ENCODE data around the gene AMACR.

The AMACR gene

GRCh38 chr5:34007621-34008600 is at the start of gene AMACR:
Gene AMACR (minus strand): TSS chr5:34008050. CDS start chr5:34008019, 31 bp downstream.
- Histone ChIP-seq H3K27me3 (replicated peaks; ENCODE audit: control insufficient read depth, insufficient read depth, low read length) (no peaks in the 10 kb centered on the region), H3K9me3 (ENCODE audit: control insufficient read depth, low read length) (no peaks in the 10 kb centered on the region), H3K4me1 (ENCODE audit: control insufficient read depth, insufficient read depth, low read length) (peaks cover 43% of the 10 kb centered on the region), H3K9ac (ENCODE audit: low read length) (peak within 1 kb of the TSS; percentile 93), H3K4me3 (ENCODE audit: low read length) (peak within 1 kb of the TSS; percentile 88), H3K36me3 (ENCODE audit: control insufficient read depth, insufficient read depth, low read length, severe bottlenecking) (peaks cover 16% of the 10 kb centered on the region)
- peak; percentile 95 for DNase-seq (ENCODE audit: low read depth)

DNA sequence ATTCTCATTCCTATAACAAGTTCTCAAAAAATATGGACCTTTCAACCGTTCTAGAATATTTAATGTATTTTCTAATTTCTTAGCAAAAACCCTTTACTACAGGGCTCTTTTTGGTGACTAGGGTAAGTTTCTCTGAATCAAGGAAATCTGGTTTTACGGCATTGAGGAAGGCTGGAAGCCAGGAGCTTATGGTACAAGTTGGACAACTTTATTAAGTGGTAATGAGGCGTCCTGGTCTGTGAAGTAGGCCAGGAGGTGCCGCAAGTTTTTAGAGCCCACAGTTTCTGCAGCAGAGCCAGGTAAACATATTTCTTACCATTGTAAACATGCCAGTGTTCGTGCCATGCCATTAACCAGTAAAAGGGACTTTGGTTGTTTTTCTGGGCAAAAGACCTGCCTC is 49.7 kb upstream of the AMACR start:
- no peak for DNase-seq (ENCODE audit: low read depth)
- Histone ChIP-seq H3K4me1 (ENCODE audit: control insufficient read depth, insufficient read depth, low read length) (peaks cover 27% of the 10 kb centered on the region), H3K36me3 (ENCODE audit: control insufficient read depth, insufficient read depth, low read length, severe bottlenecking) (no peaks in the 10 kb centered on the region), H3K9ac (ENCODE audit: low read length) (no peak overlapping the region), H3K4me3 (ENCODE audit: low read length) (no peak overlapping the region), H3K9me3 (ENCODE audit: control insufficient read depth, low read length) (no peaks in the 10 kb centered on the region), H3K27me3 (replicated peaks; ENCODE audit: control insufficient read depth, insufficient read depth, low read length) (no peaks in the 10 kb centered on the region)

GRCh38 chr5:34057118-34057517 is 49.3 kb upstream of the AMACR start:
- no peak overlapping the region for H3K4me3 ChIP-seq (ENCODE audit: low read length)
- no peaks in the 10 kb centered on the region for H3K36me3 ChIP-seq (ENCODE audit: control insufficient read depth, insufficient read depth, low read length, severe bottlenecking)
- H3K4me1 ChIP-seq (ENCODE audit: control insufficient read depth, insufficient read depth, low read length): peaks cover 27% of the 10 kb centered on the region
- DNase-seq (ENCODE audit: low read depth): no peak
- no peaks in the 10 kb centered on the region for H3K9me3 ChIP-seq (ENCODE audit: control insufficient read depth, low read length)
- no peaks in the 10 kb centered on the region for H3K27me3 ChIP-seq (replicated peaks; ENCODE audit: control insufficient read depth, insufficient read depth, low read length)
- H3K9ac ChIP-seq (ENCODE audit: low read length): no peak overlapping the region

DNA sequence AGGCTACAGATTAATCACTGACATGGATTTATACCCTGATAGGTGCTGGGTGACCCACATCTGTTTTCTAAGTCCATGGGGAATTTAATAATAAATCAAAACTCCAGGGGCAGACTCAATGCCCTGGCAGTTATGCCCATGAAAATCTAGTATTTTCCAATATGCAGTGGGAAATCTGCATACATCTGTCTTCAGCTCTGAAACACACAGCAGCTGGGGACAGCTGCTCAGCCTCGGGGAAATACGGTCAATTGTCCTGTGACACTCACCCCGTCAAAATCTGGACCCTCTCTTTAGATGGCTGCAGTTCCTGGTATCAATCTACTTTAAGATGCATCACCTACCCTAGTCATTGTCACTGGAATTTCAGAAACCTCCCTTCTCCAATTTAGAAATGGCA is 47.8 kb upstream of the AMACR start:
- Histone ChIP-seq H3K36me3 (ENCODE audit: control insufficient read depth, insufficient read depth, low read length, severe bottlenecking) (no peaks in the 10 kb centered on the region), H3K4me3 (ENCODE audit: low read length) (no peak overlapping the region), H3K27me3 (replicated peaks; ENCODE audit: control insufficient read depth, insufficient read depth, low read length) (no peaks in the 10 kb centered on the region), H3K9me3 (ENCODE audit: control insufficient read depth, low read length) (no peaks in the 10 kb centered on the region), H3K9ac (ENCODE audit: low read length) (no peak overlapping the region), H3K4me1 (ENCODE audit: control insufficient read depth, insufficient read depth, low read length) (peaks cover 28% of the 10 kb centered on the region)
- DNase-seq (ENCODE audit: low read depth): no peak

DNA sequence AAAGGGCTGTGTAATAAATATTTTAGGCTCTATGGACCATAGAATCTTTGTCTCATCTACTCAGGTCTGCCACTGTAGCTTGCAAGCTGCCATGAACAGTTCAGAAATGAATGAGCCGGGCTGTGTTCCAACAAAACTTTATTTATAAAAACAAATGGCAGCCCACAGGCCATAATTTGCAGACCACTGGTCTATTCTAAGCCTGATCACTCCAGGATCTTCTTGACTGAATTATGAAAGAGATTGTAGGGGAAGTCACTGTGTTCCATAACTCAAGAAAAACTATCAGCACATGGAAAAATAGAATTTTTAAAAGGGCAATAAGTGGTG is 46.5 kb upstream of the AMACR start:
- H3K9ac ChIP-seq (ENCODE audit: low read length): no peak overlapping the region
- H3K4me1 ChIP-seq (ENCODE audit: control insufficient read depth, insufficient read depth, low read length): peaks cover 28% of the 10 kb centered on the region
- no peak overlapping the region for H3K4me3 ChIP-seq (ENCODE audit: low read length)
- no peaks in the 10 kb centered on the region for H3K9me3 ChIP-seq (ENCODE audit: control insufficient read depth, low read length)
- H3K27me3 ChIP-seq (replicated peaks; ENCODE audit: control insufficient read depth, insufficient read depth, low read length): no peaks in the 10 kb centered on the region
- H3K36me3 ChIP-seq (ENCODE audit: control insufficient read depth, insufficient read depth, low read length, severe bottlenecking): no peaks in the 10 kb centered on the region
- no peak for DNase-seq (ENCODE audit: low read depth)

DNA sequence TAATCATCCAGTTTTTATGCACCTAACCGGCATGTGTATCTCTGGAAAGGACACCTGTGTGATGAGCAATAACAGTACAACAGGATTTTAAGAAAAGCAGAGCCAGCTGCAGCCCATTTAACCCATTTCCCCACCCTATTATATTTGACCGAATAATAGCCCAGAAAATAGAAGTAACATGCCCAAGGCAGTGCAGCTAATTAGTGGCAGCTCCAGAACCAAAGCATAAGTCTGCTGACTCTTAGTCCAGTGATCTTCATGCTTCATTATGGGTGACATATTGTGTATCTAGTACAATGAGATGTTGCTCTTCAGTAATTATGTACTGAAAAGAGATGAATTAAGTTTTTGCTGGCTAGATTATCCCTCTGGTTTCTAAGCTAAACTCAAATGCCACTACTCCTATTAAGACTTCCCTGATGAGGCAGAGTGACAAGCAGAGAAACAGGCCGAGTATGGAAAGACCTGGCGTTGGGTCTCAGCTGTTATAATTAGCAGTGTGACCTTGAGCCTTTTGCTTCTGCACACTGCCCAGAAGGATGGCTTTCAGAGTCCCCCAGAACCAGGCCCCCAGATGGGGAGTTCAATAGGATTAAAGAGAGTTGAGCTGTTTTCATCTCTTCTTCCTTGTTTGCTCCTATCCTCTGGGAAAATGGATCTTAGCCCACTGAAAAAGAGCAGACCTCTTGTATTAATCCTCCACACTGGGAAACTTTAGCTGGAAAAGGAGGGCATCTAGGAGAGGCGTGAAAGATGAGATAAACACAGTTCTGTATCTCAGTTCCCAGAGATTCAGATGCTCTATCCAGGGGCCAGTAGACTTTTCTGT is 45.9 kb upstream of the AMACR start:
- Histone ChIP-seq H3K4me1 (ENCODE audit: control insufficient read depth, insufficient read depth, low read length) (peaks cover 28% of the 10 kb centered on the region), H3K27me3 (replicated peaks; ENCODE audit: control insufficient read depth, insufficient read depth, low read length) (no peaks in the 10 kb centered on the region), H3K4me3 (ENCODE audit: low read length) (no peak overlapping the region), H3K9me3 (ENCODE audit: control insufficient read depth, low read length) (no peaks in the 10 kb centered on the region), H3K36me3 (ENCODE audit: control insufficient read depth, insufficient read depth, low read length, severe bottlenecking) (no peaks in the 10 kb centered on the region), H3K9ac (ENCODE audit: low read length) (no peak overlapping the region)
- no peak for DNase-seq (ENCODE audit: low read depth)

DNA sequence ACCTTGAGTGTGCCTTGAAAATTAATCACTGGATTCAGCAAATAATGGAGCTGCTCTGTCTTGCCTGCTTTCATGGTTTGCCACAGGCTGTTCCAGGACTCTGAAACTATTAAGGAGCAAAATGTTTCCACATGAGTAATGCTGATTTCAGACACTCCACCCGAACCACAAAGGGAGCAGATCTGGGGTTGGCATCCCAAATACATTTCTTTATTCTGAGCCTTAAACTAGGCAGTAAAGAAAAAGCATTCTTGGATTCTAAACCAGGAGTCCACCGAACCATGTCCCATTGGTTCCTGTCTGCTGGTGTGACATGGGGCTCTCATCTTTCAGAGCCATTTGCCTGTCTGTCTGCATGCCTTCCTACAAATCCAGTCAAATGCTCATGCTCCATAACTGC is 45.3 kb upstream of the AMACR start:
- H3K9ac ChIP-seq (ENCODE audit: low read length): peak overlapping the region; percentile 70
- H3K9me3 ChIP-seq (ENCODE audit: control insufficient read depth, low read length): no peaks in the 10 kb centered on the region
- H3K4me3 ChIP-seq (ENCODE audit: low read length): no peak overlapping the region
- DNase-seq (ENCODE audit: low read depth): peak; percentile 91
- H3K36me3 ChIP-seq (ENCODE audit: control insufficient read depth, insufficient read depth, low read length, severe bottlenecking): no peaks in the 10 kb centered on the region
- H3K27me3 ChIP-seq (replicated peaks; ENCODE audit: control insufficient read depth, insufficient read depth, low read length): no peaks in the 10 kb centered on the region
- H3K4me1 ChIP-seq (ENCODE audit: control insufficient read depth, insufficient read depth, low read length): peaks cover 28% of the 10 kb centered on the region

DNA sequence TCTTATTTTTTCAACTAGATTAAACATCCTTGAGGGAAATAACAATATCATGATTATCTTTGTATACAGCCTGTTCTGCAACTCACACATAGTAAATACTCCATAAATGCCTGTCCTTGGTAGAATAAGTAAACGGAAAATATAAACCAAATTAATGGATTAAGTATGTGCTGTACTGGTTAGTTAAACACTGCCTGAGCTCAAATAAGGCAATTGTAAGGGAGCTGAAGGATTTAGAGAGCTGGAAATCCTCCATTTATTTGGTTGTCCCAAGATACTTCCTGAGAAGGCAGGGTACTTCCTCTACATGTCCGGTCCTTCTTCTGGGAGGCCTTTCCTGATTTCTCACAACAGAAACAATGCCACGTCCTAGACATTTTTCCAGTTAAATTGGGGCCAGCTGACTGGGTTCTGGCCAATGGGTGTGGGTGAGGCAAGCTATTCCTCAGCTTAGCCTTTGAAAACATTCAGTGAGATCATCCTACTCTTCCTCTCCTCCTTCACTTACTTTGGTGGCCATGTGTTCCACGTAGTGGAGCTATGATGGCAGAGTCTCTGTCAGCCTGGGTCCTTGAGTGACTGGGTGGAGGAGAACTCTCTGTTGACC is 43.6 kb upstream of the AMACR start:
- Histone ChIP-seq H3K27me3 (replicated peaks; ENCODE audit: control insufficient read depth, insufficient read depth, low read length) (no peaks in the 10 kb centered on the region), H3K4me1 (ENCODE audit: control insufficient read depth, insufficient read depth, low read length) (peaks cover 28% of the 10 kb centered on the region), H3K4me3 (ENCODE audit: low read length) (no peak overlapping the region), H3K9ac (ENCODE audit: low read length) (no peak overlapping the region), H3K9me3 (ENCODE audit: control insufficient read depth, low read length) (no peaks in the 10 kb centered on the region), H3K36me3 (ENCODE audit: control insufficient read depth, insufficient read depth, low read length, severe bottlenecking) (no peaks in the 10 kb centered on the region)
- DNase-seq (ENCODE audit: low read depth): no peak

DNA sequence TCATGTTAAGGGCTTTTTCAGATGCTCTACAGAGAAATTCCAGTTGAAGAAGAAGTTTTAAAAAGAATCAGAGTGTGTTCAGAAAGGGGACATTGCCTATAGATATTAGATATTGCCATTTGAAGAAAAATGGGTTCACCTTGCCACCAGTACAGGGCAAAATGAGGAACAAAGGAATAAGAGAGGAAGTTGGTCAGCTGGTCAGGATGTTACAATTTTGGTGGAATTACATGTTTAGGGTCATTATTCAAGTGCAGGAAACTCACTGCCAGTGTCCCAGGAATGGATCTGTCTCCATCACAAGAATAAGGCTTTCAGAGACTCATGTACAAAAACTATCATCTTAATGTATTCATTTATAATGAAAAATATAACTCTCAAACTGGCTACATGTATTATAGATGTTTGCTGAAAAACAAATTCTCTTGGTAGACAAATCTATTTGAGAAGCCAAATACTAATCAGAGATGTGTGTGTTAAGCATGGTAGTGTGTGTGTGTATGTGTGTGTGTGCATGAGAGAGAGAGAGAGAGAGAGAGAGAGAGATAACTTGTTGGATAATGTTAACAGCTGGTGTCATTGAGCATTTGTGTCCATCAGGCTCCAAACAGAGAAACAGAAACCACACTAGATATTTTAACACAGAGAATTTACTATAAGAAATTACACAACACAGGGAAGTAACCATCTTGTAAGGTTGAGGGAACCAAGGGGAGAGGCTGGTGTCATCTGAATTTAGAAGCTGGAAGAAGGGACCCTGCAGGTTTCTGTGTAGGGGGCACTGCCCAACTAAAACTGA is 40.1 kb upstream of the AMACR start:
- H3K27me3 ChIP-seq (replicated peaks; ENCODE audit: control insufficient read depth, insufficient read depth, low read length): no peaks in the 10 kb centered on the region
- no peak for DNase-seq (ENCODE audit: low read depth)

GRCh38 chr5:34047143-34047542 is 39.3 kb upstream of the AMACR start:
- no peaks in the 10 kb centered on the region for H3K36me3 ChIP-seq (ENCODE audit: control insufficient read depth, insufficient read depth, low read length, severe bottlenecking)
- no peak for DNase-seq (ENCODE audit: low read depth)
- no peaks in the 10 kb centered on the region for H3K9me3 ChIP-seq (ENCODE audit: control insufficient read depth, low read length)
- peaks cover 42% of the 10 kb centered on the region for H3K4me1 ChIP-seq (ENCODE audit: control insufficient read depth, insufficient read depth, low read length)
- H3K9ac ChIP-seq (ENCODE audit: low read length): no peak overlapping the region
- H3K4me3 ChIP-seq (ENCODE audit: low read length): no peak overlapping the region
- no peaks in the 10 kb centered on the region for H3K27me3 ChIP-seq (replicated peaks; ENCODE audit: control insufficient read depth, insufficient read depth, low read length)

More for the DNA sequence above, 40.1 kb upstream of the AMACR start:
- H3K9me3 ChIP-seq (ENCODE audit: control insufficient read depth, low read length): no peaks in the 10 kb centered on the region
- H3K36me3 ChIP-seq (ENCODE audit: control insufficient read depth, insufficient read depth, low read length, severe bottlenecking): no peaks in the 10 kb centered on the region
- H3K4me3 ChIP-seq (ENCODE audit: low read length): no peak overlapping the region
- H3K4me1 ChIP-seq (ENCODE audit: control insufficient read depth, insufficient read depth, low read length): peaks cover 42% of the 10 kb centered on the region
- H3K9ac ChIP-seq (ENCODE audit: low read length): no peak overlapping the region

Measured in adipocyte (in vitro differentiated cells).